Measurements from ENCODE around the gene FRMD1. TPM values are rescaled to one million over a fixed set of nuclear protein-coding genes. Genes with fewer than 3 reads are reported as not detected.

The FRMD1 gene
- total RNA-seq = 0.07 TPM in 1 of 2 replicates, not detected in the other

GRCh38 chr6:168078943-168079405 lies at the start of gene FRMD1:
Gene FRMD1 (minus strand): TSS chr6:168079212. CDS start chr6:168079094, 118 bp downstream.

Other genes starting within 250 kb of the FRMD1 start
- not detected in 2 replicates for gene KIF25, start 81.5 kb downstream of the FRMD1 start, total RNA-seq
- gene DACT2, start 240.6 kb upstream of the FRMD1 start, total RNA-seq = 0.63 and 1.5 TPM in 2 replicates

Measured in airway epithelial cell (primary cell).